Spleen (tissue), 7 donors: ENCODE results near the gene NT5DC3.

Experiments used
- CTCF ChIP-seq, 11 experiments: fragments of 200-600 bp in 7 of 11; fragments of 450-650 bp in 4 of 11; sonication (generic) in 4 of 11; IDR thresholded peaks in 8 of 11; conservative IDR thresholded peaks in 3 of 11; 1 replicate in 7 of 11; 2 replicates in 4 of 11; pipeline versions ENCODE4 v1.4.0 to v1.8.0; 2016 to 2021; ENCODE audit warnings: antibody characterized with exemption in 11 of 11, inconsistent platforms in 4 of 11, mild to moderate bottlenecking in 1 of 11
- POLR2A ChIP-seq, 3 donors: fragments of 450-650 bp; IDR thresholded peaks; one replicate each; pipeline ENCODE4 v1.5.1; 2017; ENCODE audit warnings: antibody characterized with exemption in 3 of 3, mild to moderate bottlenecking in 1 of 3
- POLR2AphosphoS5 ChIP-seq, 3 donors: sonication (generic); formaldehyde crosslinking; IDR thresholded peaks; one replicate each; pipeline ENCODE4 v1.5.1; 2017; ENCODE audit warnings: antibody characterized with exemption in 3 of 3
- donor health status: DM: no; HTN: no; CAD: no; lungs with moderate emphysema.
- donor health status: DM: no; HTN: no; CAD: no.
- donor health status: DM: no; HTN: no; CAD: no.

GRCh38 chr12:103780093-103780440 lies 61.0 kb downstream of the NT5DC3 start:
- TF ChIP-seq POLR2AphosphoS5 (IDR thresholded peaks at IDR 0.05) (no peak), CTCF (IDR thresholded peaks at IDR 0.05 in 8 of 11, conservative IDR thresholded peaks at IDR 0.05 in 3 of 11) (no peak), POLR2A (IDR thresholded peaks at IDR 0.05) (no peak)
